ENCODE measurements around the gene RAMP3. TPM values are rescaled to one million over a fixed set of nuclear protein-coding genes. Genes with fewer than 3 reads are reported as not detected.

RAMP3 gene
- total and polyA plus RNA-seq, 10 of the 15 experiments (the other 5 are each of a cell fraction or from before 2014, with no cell fraction given), result not detected

DNA sequence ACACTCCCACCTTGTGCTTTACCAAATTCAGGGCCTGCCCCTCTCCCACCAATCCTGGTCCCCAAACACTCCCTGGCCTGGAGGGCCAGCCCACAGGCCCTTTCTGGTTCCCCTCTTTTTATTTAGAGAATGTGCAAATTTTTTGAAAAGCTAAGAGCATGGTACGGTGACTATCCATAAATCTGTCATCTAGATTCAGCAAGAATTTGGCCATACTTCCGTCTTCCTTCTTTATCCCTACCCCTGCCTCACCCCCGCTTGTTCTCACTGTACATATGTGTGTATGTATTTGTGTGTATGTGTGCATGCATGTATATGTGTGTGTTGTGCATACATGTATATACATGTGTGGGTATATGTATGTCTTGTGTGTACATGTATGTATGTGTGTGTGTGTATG is 38.0 kb upstream of the RAMP3 start (continued):
- TF ChIP-seq NFIC (IDR thresholded peaks at IDR 0.05; ENCODE audit: low read depth, low read length) (no peak), ATF7 (IDR thresholded peaks at IDR 0.05; ENCODE audit: low read depth) (no peak), RAD21 (IDR thresholded peaks at IDR 0.05; ENCODE audit: insufficient read depth, low read depth, low read length) (no peak)

DNA sequence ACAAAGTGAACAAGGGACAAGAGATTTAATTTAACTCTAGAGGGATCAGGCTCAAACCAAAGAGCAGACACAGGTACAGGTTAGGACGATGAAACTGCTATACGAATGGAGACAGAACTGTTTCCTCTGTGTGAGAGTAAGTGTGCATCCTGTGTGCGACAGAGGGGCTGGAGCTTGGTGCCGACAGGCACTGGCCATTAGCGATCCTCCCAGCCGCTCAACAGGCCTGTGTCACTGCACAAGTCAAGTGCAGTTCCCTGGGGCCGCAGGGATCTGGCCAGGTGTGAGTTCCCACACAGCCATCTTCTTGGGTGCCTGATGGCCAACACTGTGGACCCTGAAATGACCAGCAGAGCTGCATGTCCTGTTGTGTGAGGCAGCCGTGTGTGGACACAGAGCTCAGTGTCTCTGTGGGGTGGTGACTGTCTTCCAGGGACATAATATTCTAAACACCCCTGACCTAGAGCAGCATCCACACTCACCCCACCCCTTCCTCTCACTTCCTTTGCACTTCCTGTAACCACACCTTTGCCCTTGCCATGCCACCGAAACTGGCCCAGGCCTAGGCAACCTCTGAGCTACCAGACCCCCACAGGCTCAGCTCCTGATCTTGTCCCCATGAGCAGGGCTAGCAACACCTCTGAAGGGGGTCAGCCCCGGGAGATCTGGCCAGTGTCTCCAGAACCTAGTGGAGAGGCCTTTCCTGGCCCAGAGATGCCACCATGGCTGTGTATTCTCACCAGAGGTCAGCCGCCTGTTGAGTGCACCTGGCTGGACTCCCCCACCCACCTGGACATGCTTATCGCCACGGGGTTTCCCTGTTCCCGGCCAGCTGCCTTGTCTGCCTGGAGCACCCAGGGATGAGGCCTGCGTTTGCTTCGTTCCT is 34.4 kb upstream of the RAMP3 start:
- Histone ChIP-seq H3K4me3 (no peak overlapping the region), H3K27ac (ENCODE audit: control insufficient read depth, insufficient read depth) (no peak overlapping the region), H3K9ac (ENCODE audit: control insufficient read depth, insufficient read depth, low read length) (no peak overlapping the region), H3K4me1 (ENCODE audit: control insufficient read depth, insufficient read depth, low read length) (peaks cover 5% of the 10 kb centered on the region), H4K20me1 (ENCODE audit: control insufficient read depth, insufficient read depth) (no peaks in the 10 kb centered on the region), H3K36me3 (ENCODE audit: control insufficient read depth in 2 of 2, insufficient read depth in 2 of 2, low read length in 1 of 2) (no peaks in the 10 kb centered on the region), H3K4me2 (ENCODE audit: control insufficient read depth, insufficient read depth) (no peak overlapping the region), H3K9me3 (replicated peaks; ENCODE audit: control insufficient read depth, insufficient read depth, low read length) (no peaks in the 10 kb centered on the region), H3K79me2 (ENCODE audit: control insufficient read depth, insufficient read depth, low read length) (no peaks in the 10 kb centered on the region), H2AFZ (ENCODE audit: control insufficient read depth, low read depth, low read length) (no peak overlapping the region), H3K27me3 (replicated peaks in 1 of 2; ENCODE audit: control insufficient read depth in 2 of 2, insufficient read depth in 2 of 2, low read length in 1 of 2) (no peaks in the 10 kb centered on the region; a peak in 1 of 4 replicates)
- intact Hi-C loops (cut with micrococcal nuclease; ENCODE audit: unreplicated experiment) (no loop called here), in situ Hi-C loops (cut with MboI) (no loop called here)
- CTCF ChIA-PET, result interaction anchor here (0.7 to 1.2 kb wide), 3 partner anchors 8 to 150 kb away, joined by 3 to 5 read pairs (median 3); no protein-coding TSS in a partner anchor
- DNase-seq (ENCODE audit: low read depth, low spot score), result no peak
- RAD21 ChIA-PET (ENCODE audit: unreplicated experiment), result no interaction called here
- POLR2A ChIA-PET, result interaction anchor here (0.6 kb wide), 1 partner anchor 91 kb away, joined by 5 read pairs; no protein-coding TSS in a partner anchor
- WGBS (ENCODE audit: insufficient coverage, insufficient replicate concordance, low lambda C conversion rate, missing lambda C conversion rate), result 68% methylated on average over 16 of the region's 16 CpGs
- SMC1A ChIA-PET (ENCODE audit: uncharacterized antibody, unreplicated experiment), result interaction anchor here (1.4 kb wide), 1 partner anchor 15 kb away, joined by 3 read pairs; no protein-coding TSS in a partner anchor
- no peak for FAIRE-seq
- no TSS peak for BruUV-seq (replicated peaks)
- no peak for TF ChIP-seq HDGF (IDR thresholded peaks at IDR 0.05)
- no peak for TF ChIP-seq YY1 (IDR thresholded peaks at IDR 0.05; ENCODE audit: low read depth, low read length)
- TF ChIP-seq IKZF2 (IDR thresholded peaks at IDR 0.05), result no peak
- TF ChIP-seq, protein P1, sequence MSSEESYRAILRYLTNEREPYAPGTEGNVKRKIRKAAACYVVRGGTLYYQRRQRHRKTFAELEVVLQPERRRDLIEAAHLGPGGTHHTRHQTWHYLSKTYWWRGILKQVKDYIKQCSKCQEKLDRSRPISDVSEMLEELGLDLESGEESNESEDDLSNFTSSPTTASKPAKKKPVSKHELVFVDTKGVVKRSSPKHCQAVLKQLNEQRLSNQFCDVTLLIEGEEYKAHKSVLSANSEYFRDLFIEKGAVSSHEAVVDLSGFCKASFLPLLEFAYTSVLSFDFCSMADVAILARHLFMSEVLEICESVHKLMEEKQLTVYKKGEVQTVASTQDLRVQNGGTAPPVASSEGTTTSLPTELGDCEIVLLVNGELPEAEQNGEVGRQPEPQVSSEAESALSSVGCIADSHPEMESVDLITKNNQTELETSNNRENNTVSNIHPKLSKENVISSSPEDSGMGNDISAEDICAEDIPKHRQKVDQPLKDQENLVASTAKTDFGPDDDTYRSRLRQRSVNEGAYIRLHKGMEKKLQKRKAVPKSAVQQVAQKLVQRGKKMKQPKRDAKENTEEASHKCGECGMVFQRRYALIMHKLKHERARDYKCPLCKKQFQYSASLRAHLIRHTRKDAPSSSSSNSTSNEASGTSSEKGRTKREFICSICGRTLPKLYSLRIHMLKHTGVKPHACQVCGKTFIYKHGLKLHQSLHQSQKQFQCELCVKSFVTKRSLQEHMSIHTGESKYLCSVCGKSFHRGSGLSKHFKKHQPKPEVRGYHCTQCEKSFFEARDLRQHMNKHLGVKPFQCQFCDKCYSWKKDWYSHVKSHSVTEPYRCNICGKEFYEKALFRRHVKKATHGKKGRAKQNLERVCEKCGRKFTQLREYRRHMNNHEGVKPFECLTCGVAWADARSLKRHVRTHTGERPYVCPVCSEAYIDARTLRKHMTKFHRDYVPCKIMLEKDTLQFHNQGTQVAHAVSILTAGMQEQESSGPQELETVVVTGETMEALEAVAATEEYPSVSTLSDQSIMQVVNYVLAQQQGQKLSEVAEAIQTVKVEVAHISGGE (CRISPR knock-in tag; IDR thresholded peaks at IDR 0.05), result no peak
- TF ChIP-seq HDAC2 (IDR thresholded peaks at IDR 0.05), result no peak
- TF ChIP-seq, protein P2, sequence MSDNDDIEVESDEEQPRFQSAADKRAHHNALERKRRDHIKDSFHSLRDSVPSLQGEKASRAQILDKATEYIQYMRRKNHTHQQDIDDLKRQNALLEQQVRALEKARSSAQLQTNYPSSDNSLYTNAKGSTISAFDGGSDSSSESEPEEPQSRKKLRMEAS (IDR thresholded peaks at IDR 0.05; ENCODE audit: low read depth, low read length), result no peak
- no peak for TF ChIP-seq STAT3 (IDR thresholded peaks at IDR 0.05; ENCODE audit: low read depth, low read length)
- TF ChIP-seq, protein P3, sequence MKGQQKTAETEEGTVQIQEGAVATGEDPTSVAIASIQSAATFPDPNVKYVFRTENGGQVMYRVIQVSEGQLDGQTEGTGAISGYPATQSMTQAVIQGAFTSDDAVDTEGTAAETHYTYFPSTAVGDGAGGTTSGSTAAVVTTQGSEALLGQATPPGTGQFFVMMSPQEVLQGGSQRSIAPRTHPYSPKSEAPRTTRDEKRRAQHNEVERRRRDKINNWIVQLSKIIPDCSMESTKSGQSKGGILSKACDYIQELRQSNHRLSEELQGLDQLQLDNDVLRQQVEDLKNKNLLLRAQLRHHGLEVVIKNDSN (IDR thresholded peaks at IDR 0.05; ENCODE audit: borderline replicate concordance, extremely low read length, insufficient read depth, low read depth, low read length), result no peak
- ATAC-seq, result no peak

Data from GM12878 (cell line).